Measurements from ENCODE around the gene POLR2H. TPM values are rescaled to one million over a fixed set of nuclear protein-coding genes. Genes with fewer than 3 reads are reported as not detected.

POLR2H gene
- total RNA-seq, 1 experiment from 2014 or later: 133 TPM

DNA sequence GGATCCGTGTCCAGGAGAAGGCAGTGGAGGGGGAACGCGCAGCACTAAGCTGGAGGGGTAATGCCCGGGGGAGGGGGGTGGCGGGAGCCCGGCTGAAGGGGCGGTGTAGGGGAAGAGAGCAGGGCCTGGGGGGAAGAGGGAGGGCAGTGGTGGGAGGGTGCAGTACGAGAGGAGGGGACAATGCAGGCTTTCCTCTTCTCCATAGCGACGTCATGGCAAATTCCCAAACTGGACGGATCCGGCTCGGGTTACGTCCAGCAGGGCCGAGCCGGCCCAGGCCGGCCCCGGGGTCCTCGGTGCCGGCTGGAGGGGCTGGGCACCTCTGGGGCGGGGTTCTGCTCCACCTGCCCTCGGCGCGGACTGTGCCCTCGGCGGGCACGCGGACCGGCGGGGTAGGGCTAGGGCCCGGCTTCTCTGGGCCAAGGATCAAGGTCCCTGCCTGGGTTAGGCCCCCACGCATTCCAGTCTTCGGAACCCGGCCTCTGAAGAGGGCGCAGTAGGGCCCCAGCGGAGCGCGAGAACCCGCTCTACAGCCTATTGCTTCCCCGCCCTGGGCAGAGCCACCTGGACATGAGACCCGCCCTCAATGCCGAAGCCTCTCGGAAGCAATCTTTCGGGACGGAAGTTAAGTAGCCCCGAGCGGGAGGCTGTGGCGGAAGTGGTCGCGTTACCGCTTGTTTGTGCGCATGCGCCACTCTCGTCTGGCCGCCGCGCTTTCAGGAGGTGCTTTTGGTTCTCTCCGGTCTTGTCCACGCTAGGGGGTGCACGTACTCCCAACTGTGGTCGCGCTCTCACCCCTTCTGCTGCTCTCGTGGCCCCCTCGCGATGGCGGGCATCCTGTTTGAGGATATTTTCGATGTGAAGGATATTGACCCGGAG, 1.4 kb downstream of the POLR2H start (continued):
- TF ChIP-seq HMGA2 (CRISPR knock-in tag; IDR thresholded peaks at IDR 0.05) (no peak), ZNF423 (CRISPR knock-in tag; IDR thresholded peaks at IDR 0.05) (no peak), CBFB (CRISPR knock-in tag; IDR thresholded peaks at IDR 0.05; ENCODE audit: low read depth) (no peak), RORB (CRISPR knock-in tag; IDR thresholded peaks at IDR 0.05) (no peak), NR2C2 (CRISPR knock-in tag; IDR thresholded peaks at IDR 0.05) (no peak; the same call in 1 of the 2 replicates), EMX1 (CRISPR knock-in tag; IDR thresholded peaks at IDR 0.05) (no peak), NFE2L1 (CRISPR knock-in tag; IDR thresholded peaks at IDR 0.05) (no peak), CREB1 (CRISPR knock-in tag; IDR thresholded peaks at IDR 0.05) (no peak), ESRRA (CRISPR knock-in tag; IDR thresholded peaks at IDR 0.05; ENCODE audit: borderline replicate concordance) (no peak), ETV6 (CRISPR knock-in tag; IDR thresholded peaks at IDR 0.05) (peak; percentile 92), ATF1 (CRISPR knock-in tag; IDR thresholded peaks at IDR 0.05) (no peak), GRHL2 (CRISPR knock-in tag; IDR thresholded peaks at IDR 0.05; ENCODE audit: insufficient replicate concordance, severe bottlenecking) (no peak), OVOL2 (CRISPR knock-in tag; IDR thresholded peaks at IDR 0.05; ENCODE audit: borderline replicate concordance) (no peak), ZNF317 (CRISPR knock-in tag; IDR thresholded peaks at IDR 0.05; ENCODE audit: borderline replicate concordance, low read depth) (no peak), SOX15 (CRISPR knock-in tag; IDR thresholded peaks at IDR 0.05) (no peak), TEAD1 (CRISPR knock-in tag; IDR thresholded peaks at IDR 0.05) (peak; percentile 41; the same call in 1 of the 2 replicates)
- TF ChIP-seq, protein P1, sequence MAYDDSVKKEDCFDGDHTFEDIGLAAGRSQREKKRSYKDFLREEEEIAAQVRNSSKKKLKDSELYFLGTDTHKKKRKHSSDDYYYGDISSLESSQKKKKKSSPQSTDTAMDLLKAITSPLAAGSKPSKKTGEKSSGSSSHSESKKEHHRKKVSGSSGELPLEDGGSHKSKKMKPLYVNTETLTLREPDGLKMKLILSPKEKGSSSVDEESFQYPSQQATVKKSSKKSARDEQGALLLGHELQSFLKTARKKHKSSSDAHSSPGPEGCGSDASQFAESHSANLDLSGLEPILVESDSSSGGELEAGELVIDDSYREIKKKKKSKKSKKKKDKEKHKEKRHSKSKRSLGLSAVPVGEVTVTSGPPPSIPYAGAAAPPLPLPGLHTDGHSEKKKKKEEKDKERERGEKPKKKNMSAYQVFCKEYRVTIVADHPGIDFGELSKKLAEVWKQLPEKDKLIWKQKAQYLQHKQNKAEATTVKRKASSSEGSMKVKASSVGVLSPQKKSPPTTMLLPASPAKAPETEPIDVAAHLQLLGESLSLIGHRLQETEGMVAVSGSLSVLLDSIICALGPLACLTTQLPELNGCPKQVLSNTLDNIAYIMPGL (CRISPR knock-in tag; IDR thresholded peaks at IDR 0.05): peak; percentile 92
- TF ChIP-seq, protein P2, sequence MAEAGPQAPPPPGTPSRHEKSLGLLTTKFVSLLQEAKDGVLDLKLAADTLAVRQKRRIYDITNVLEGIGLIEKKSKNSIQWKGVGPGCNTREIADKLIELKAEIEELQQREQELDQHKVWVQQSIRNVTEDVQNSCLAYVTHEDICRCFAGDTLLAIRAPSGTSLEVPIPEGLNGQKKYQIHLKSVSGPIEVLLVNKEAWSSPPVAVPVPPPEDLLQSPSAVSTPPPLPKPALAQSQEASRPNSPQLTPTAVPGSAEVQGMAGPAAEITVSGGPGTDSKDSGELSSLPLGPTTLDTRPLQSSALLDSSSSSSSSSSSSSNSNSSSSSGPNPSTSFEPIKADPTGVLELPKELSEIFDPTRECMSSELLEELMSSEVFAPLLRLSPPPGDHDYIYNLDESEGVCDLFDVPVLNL (CRISPR knock-in tag; IDR thresholded peaks at IDR 0.05; ENCODE audit: borderline replicate concordance, low read depth): no peak
- TF ChIP-seq, protein P3, sequence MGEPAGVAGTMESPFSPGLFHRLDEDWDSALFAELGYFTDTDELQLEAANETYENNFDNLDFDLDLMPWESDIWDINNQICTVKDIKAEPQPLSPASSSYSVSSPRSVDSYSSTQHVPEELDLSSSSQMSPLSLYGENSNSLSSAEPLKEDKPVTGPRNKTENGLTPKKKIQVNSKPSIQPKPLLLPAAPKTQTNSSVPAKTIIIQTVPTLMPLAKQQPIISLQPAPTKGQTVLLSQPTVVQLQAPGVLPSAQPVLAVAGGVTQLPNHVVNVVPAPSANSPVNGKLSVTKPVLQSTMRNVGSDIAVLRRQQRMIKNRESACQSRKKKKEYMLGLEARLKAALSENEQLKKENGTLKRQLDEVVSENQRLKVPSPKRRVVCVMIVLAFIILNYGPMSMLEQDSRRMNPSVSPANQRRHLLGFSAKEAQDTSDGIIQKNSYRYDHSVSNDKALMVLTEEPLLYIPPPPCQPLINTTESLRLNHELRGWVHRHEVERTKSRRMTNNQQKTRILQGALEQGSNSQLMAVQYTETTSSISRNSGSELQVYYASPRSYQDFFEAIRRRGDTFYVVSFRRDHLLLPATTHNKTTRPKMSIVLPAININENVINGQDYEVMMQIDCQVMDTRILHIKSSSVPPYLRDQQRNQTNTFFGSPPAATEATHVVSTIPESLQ (CRISPR knock-in tag; IDR thresholded peaks at IDR 0.05): no peak
- TF ChIP-seq, protein P4, sequence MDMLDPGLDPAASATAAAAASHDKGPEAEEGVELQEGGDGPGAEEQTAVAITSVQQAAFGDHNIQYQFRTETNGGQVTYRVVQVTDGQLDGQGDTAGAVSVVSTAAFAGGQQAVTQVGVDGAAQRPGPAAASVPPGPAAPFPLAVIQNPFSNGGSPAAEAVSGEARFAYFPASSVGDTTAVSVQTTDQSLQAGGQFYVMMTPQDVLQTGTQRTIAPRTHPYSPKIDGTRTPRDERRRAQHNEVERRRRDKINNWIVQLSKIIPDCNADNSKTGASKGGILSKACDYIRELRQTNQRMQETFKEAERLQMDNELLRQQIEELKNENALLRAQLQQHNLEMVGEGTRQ (CRISPR knock-in tag; IDR thresholded peaks at IDR 0.05): peak; percentile 36; the same call in 1 of the 2 replicates
- TF ChIP-seq, protein P5, sequence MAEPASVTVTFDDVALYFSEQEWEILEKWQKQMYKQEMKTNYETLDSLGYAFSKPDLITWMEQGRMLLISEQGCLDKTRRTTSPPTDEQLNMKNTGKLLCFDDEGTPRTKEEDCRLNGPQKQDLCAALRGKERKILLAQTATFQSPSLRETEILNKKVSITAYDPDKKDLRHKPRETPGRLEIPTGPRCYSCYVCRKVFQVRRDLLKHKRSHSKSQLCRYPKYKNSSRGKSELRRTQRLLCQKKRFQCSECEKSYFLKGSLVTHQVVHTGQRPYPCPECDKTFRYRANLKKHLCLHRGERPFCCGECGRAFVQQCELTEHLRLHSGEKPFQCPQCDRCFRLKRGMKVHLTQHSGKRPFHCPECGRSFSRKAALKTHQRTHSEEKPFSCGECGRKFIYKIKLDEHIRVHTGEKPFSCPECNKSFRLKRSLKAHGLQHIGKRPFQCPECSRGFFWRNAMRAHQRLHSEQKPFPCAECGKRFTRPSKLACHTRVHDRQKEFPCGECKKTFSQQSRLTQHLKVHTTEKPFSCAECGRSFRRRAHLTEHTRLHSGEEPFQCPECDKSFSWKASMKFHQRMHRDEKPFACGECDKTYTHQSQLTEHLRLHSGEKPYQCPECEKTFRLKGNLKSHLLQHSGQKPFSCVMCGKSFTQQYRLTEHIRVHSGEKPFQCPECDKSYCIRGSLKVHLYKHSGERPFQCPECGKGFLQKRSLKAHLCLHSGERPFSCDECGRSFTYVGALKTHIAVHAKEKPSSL (CRISPR knock-in tag; conservative IDR thresholded peaks at IDR 0.05): no peak
- TF ChIP-seq, protein P6, sequence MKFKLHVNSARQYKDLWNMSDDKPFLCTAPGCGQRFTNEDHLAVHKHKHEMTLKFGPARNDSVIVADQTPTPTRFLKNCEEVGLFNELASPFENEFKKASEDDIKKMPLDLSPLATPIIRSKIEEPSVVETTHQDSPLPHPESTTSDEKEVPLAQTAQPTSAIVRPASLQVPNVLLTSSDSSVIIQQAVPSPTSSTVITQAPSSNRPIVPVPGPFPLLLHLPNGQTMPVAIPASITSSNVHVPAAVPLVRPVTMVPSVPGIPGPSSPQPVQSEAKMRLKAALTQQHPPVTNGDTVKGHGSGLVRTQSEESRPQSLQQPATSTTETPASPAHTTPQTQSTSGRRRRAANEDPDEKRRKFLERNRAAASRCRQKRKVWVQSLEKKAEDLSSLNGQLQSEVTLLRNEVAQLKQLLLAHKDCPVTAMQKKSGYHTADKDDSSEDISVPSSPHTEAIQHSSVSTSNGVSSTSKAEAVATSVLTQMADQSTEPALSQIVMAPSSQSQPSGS (CRISPR knock-in tag; IDR thresholded peaks at IDR 0.05; ENCODE audit: borderline replicate concordance, low read depth): no peak
- TF ChIP-seq, protein P7, sequence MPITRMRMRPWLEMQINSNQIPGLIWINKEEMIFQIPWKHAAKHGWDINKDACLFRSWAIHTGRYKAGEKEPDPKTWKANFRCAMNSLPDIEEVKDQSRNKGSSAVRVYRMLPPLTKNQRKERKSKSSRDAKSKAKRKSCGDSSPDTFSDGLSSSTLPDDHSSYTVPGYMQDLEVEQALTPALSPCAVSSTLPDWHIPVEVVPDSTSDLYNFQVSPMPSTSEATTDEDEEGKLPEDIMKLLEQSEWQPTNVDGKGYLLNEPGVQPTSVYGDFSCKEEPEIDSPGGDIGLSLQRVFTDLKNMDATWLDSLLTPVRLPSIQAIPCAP (CRISPR knock-in tag; IDR thresholded peaks at IDR 0.05): no peak
- TF ChIP-seq, protein P8, sequence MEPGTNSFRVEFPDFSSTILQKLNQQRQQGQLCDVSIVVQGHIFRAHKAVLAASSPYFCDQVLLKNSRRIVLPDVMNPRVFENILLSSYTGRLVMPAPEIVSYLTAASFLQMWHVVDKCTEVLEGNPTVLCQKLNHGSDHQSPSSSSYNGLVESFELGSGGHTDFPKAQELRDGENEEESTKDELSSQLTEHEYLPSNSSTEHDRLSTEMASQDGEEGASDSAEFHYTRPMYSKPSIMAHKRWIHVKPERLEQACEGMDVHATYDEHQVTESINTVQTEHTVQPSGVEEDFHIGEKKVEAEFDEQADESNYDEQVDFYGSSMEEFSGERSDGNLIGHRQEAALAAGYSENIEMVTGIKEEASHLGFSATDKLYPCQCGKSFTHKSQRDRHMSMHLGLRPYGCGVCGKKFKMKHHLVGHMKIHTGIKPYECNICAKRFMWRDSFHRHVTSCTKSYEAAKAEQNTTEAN (CRISPR knock-in tag; IDR thresholded peaks at IDR 0.05): no peak
- TF ChIP-seq, protein P9, sequence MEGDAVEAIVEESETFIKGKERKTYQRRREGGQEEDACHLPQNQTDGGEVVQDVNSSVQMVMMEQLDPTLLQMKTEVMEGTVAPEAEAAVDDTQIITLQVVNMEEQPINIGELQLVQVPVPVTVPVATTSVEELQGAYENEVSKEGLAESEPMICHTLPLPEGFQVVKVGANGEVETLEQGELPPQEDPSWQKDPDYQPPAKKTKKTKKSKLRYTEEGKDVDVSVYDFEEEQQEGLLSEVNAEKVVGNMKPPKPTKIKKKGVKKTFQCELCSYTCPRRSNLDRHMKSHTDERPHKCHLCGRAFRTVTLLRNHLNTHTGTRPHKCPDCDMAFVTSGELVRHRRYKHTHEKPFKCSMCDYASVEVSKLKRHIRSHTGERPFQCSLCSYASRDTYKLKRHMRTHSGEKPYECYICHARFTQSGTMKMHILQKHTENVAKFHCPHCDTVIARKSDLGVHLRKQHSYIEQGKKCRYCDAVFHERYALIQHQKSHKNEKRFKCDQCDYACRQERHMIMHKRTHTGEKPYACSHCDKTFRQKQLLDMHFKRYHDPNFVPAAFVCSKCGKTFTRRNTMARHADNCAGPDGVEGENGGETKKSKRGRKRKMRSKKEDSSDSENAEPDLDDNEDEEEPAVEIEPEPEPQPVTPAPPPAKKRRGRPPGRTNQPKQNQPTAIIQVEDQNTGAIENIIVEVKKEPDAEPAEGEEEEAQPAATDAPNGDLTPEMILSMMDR (IDR thresholded peaks at IDR 0.05): peak; percentile 12; the same call in 1 of the 2 replicates

All from WTC11 (cell line).